ENCODE data around the gene GAD2.

DNA sequence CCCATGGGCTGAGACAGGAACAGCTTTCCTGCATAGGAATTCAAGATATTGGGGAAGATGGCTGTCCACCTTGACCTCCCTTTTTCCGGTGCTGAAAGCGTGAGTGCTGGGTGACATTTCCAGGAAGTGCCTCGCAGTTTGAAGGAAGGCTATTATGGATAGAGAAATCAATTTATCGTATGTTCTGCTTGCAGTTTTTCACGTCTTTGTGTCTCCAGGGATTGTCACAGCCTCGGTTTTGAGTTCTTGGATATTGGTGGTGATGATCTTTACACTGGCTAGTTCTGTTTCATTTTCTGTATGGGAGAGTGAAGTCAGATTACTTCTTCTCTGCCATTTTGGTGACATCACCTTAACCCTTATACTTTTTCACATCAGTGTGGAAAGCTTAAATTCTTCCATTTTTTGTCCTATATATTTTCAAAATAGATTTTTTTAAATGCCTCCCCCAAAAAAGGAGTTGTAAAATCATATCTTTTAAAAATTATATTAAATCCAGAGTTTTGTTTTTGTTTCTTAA is 119.1 kb downstream of the GAD2 start:
- TF ChIP-seq, protein P1, sequence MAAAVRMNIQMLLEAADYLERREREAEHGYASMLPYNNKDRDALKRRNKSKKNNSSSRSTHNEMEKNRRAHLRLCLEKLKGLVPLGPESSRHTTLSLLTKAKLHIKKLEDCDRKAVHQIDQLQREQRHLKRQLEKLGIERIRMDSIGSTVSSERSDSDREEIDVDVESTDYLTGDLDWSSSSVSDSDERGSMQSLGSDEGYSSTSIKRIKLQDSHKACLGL (CRISPR knock-in tag; IDR thresholded peaks at IDR 0.05; ENCODE audit: borderline replicate concordance, poor library complexity, severe bottlenecking): no peak
- no peak for TF ChIP-seq POLR2AphosphoS5 (IDR thresholded peaks at IDR 0.05; ENCODE audit: control insufficient read depth, insufficient read depth, low read depth, low read length)
- TF ChIP-seq, protein P2, sequence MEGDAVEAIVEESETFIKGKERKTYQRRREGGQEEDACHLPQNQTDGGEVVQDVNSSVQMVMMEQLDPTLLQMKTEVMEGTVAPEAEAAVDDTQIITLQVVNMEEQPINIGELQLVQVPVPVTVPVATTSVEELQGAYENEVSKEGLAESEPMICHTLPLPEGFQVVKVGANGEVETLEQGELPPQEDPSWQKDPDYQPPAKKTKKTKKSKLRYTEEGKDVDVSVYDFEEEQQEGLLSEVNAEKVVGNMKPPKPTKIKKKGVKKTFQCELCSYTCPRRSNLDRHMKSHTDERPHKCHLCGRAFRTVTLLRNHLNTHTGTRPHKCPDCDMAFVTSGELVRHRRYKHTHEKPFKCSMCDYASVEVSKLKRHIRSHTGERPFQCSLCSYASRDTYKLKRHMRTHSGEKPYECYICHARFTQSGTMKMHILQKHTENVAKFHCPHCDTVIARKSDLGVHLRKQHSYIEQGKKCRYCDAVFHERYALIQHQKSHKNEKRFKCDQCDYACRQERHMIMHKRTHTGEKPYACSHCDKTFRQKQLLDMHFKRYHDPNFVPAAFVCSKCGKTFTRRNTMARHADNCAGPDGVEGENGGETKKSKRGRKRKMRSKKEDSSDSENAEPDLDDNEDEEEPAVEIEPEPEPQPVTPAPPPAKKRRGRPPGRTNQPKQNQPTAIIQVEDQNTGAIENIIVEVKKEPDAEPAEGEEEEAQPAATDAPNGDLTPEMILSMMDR (IDR thresholded peaks at IDR 0.05 in 2 of 3, conservative IDR thresholded peaks at IDR 0.05 in 1 of 3; ENCODE audit: insufficient read depth in 2 of 3, low read depth in 1 of 3, low read length in 3 of 3): no peak
- TF ChIP-seq JUND (IDR thresholded peaks at IDR 0.05; ENCODE audit: borderline replicate concordance, low read depth, low read length): no peak
- no peak for TF ChIP-seq JUND (tag; IDR thresholded peaks at IDR 0.05; ENCODE audit: borderline replicate concordance, low read depth, low read length)
- TF ChIP-seq SP1 (CRISPR knock-in tag; IDR thresholded peaks at IDR 0.05): no peak
- TF ChIP-seq, protein P3, sequence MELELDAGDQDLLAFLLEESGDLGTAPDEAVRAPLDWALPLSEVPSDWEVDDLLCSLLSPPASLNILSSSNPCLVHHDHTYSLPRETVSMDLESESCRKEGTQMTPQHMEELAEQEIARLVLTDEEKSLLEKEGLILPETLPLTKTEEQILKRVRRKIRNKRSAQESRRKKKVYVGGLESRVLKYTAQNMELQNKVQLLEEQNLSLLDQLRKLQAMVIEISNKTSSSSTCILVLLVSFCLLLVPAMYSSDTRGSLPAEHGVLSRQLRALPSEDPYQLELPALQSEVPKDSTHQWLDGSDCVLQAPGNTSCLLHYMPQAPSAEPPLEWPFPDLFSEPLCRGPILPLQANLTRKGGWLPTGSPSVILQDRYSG (tag; conservative IDR thresholded peaks at IDR 0.05; ENCODE audit: low read depth): no peak
- TF ChIP-seq FOS (IDR thresholded peaks at IDR 0.05; ENCODE audit: extremely low read depth, insufficient read length): no peak
- no peak for TF ChIP-seq JUNB (CRISPR knock-in tag; conservative IDR thresholded peaks at IDR 0.05)
- TF ChIP-seq, protein P4, sequence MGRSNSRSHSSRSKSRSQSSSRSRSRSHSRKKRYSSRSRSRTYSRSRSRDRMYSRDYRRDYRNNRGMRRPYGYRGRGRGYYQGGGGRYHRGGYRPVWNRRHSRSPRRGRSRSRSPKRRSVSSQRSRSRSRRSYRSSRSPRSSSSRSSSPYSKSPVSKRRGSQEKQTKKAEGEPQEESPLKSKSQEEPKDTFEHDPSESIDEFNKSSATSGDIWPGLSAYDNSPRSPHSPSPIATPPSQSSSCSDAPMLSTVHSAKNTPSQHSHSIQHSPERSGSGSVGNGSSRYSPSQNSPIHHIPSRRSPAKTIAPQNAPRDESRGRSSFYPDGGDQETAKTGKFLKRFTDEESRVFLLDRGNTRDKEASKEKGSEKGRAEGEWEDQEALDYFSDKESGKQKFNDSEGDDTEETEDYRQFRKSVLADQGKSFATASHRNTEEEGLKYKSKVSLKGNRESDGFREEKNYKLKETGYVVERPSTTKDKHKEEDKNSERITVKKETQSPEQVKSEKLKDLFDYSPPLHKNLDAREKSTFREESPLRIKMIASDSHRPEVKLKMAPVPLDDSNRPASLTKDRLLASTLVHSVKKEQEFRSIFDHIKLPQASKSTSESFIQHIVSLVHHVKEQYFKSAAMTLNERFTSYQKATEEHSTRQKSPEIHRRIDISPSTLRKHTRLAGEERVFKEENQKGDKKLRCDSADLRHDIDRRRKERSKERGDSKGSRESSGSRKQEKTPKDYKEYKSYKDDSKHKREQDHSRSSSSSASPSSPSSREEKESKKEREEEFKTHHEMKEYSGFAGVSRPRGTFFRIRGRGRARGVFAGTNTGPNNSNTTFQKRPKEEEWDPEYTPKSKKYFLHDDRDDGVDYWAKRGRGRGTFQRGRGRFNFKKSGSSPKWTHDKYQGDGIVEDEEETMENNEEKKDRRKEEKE (IDR thresholded peaks at IDR 0.05; ENCODE audit: borderline replicate concordance in 1 of 2, control insufficient read depth in 1 of 2, low read depth in 2 of 2, low read length in 1 of 2): no peak

All from K562 (cell line).